GM12878 (cell line): ENCODE data around the gene SNX19. TPM values are rescaled to one million over a fixed set of nuclear protein-coding genes. Genes with fewer than 3 reads are reported as not detected.

Experiments
- ATAC-seq: fragments of 200-7000 bp; cut with Tn5 transposase; 3 replicates; pipeline ENCODE4 v1.9.1; 2020; ENCODE audit warnings: mild to moderate bottlenecking, moderate library complexity
- BruUV-seq: library from RNA; stranded (reverse); fragments of 400-500 nt; replicated peaks from 2 replicates; lab custom pipeline; 2021; lab: Mats Ljungman, UMichigan
- CTCF ChIA-PET: fragments of 300-600 bp; sonication (Branson Sonifier 250); formaldehyde crosslinking; extraction: SDS; loops from one replicate; lab custom pipeline; 2021; ENCODE audit warnings: inconsistent platforms; lab: Yijun Ruan, JAX
- POLR2A ChIA-PET: fragments of 350-600 bp; formaldehyde crosslinking; extraction: SDS; loops from one replicate; lab custom pipeline; 2021; ENCODE audit warnings: inconsistent platforms; lab: Charles Lee
- RAD21 ChIA-PET: fragments of 300-600 bp; sonication (Branson Sonifier 250); formaldehyde crosslinking; loops from one replicate; lab custom pipeline; 2023; ENCODE audit warnings: antibody characterized with exemption; ENCODE audit not compliant: unreplicated experiment; lab: Charles Lee
- SMC1A ChIA-PET: fragments of 300-600 bp; sonication (Branson Sonifier 250); formaldehyde crosslinking; loops from one replicate; lab custom pipeline; 2023; ENCODE audit not compliant: unreplicated experiment, uncharacterized antibody; lab: Charles Lee
- DNase-seq: peaks from one replicate; pipeline ENCODE4 v3.0.0-alpha.2; 2011; ENCODE audit warnings: low read depth, low spot score
- FAIRE-seq: peaks from 3 replicates; lab custom pipeline; 2011; peaks lifted over from hg19 to GRCh38; lab: Jason Lieb, UNC
- H2AFZ ChIP-seq: 2 replicates; pipeline ENCODE4 v1.6.0; 2011; ENCODE audit warnings: low read depth, low read length, control low read depth; ENCODE audit not compliant: control insufficient read depth
- H3K27ac ChIP-seq: 2 replicates; pipeline ENCODE4 v1.5.1; 2011; ENCODE audit warnings: control low read depth; ENCODE audit not compliant: control insufficient read depth, insufficient read depth
- H3K27me3 ChIP-seq, 2 experiments: replicated peaks in 1 of 2; 2 replicates each; pipeline versions ENCODE4 v1.6.0 to v1.6.1; 2011; ENCODE audit warnings: low read length in 1 of 2; ENCODE audit not compliant: control insufficient read depth in 2 of 2, insufficient read depth in 2 of 2
- H3K36me3 ChIP-seq, 2 experiments: 2 replicates each; pipeline ENCODE4 v1.5.1; 2011; ENCODE audit warnings: low read length in 1 of 2; ENCODE audit not compliant: control insufficient read depth in 2 of 2, insufficient read depth in 2 of 2
- H3K4me1 ChIP-seq: 2 replicates; pipeline ENCODE4 v1.6.1; 2011; ENCODE audit warnings: mild to moderate bottlenecking, low read length, moderate library complexity, mixed read lengths; ENCODE audit not compliant: control insufficient read depth, insufficient read depth
- H3K4me2 ChIP-seq: 2 replicates; pipeline ENCODE4 v1.6.0; 2011; ENCODE audit warnings: control low read depth; ENCODE audit not compliant: control insufficient read depth, insufficient read depth
- H3K4me3 ChIP-seq: fragments of 200-600 bp; sonication (generic); 2 replicates; pipeline ENCODE4 v1.5.1; 2016
- H3K79me2 ChIP-seq: 2 replicates; pipeline ENCODE4 v1.6.0; 2011; ENCODE audit warnings: low read length; ENCODE audit not compliant: control insufficient read depth, insufficient read depth
- H3K9ac ChIP-seq: 2 replicates; pipeline ENCODE4 v1.8.0; 2011; ENCODE audit warnings: low read length, control low read depth, mixed read lengths; ENCODE audit not compliant: control insufficient read depth, insufficient read depth
- H3K9me3 ChIP-seq: replicated peaks from 3 replicates; pipeline ENCODE4 v1.5.1; 2011; ENCODE audit warnings: mild to moderate bottlenecking, low read length; ENCODE audit not compliant: control insufficient read depth, insufficient read depth
- H4K20me1 ChIP-seq: 2 replicates; pipeline ENCODE4 v1.6.0; 2011; ENCODE audit not compliant: control insufficient read depth, insufficient read depth
- DPF2 ChIP-seq: fragments of 450-650 bp; IDR thresholded peaks from 2 replicates; pipeline ENCODE4 v1.6.1; 2017; ENCODE audit warnings: mild to moderate bottlenecking
- FOS ChIP-seq: IDR thresholded peaks from 3 replicates; pipeline ENCODE4 v1.6.1; 2011; ENCODE audit warnings: borderline replicate concordance; ENCODE audit not compliant: insufficient read length; ENCODE audit errors: extremely low read depth
- HCFC1 ChIP-seq: fragments of 150-350 bp; IDR thresholded peaks from 2 replicates; pipeline ENCODE4 v1.6.1; 2014; ENCODE audit warnings: low read length
- HDGF ChIP-seq: fragments of 450-650 bp; IDR thresholded peaks from 2 replicates; pipeline ENCODE4 v1.6.1; 2016; ENCODE audit warnings: antibody characterized with exemption
- MEF2A ChIP-seq: IDR thresholded peaks from 2 replicates; pipeline ENCODE4 v1.6.1; 2011; ENCODE audit warnings: low read depth, mild to moderate bottlenecking, low read length, moderate library complexity; ENCODE audit not compliant: insufficient read depth
- MYC ChIP-seq: IDR thresholded peaks from 2 replicates; pipeline ENCODE4 v1.6.1; 2011; ENCODE audit warnings: mild to moderate bottlenecking, low read length, moderate library complexity, inconsistent platforms; ENCODE audit not compliant: insufficient read depth, insufficient replicate concordance, insufficient read length, severe bottlenecking
- NR2F1 ChIP-seq: fragments of 450-650 bp; conservative IDR thresholded peaks from 2 replicates; pipeline ENCODE4 v1.6.1; 2017; ENCODE audit warnings: mild to moderate bottlenecking
- NRF1 ChIP-seq: conservative IDR thresholded peaks from 2 replicates; pipeline ENCODE4 v1.6.1; 2011; ENCODE audit warnings: mild to moderate bottlenecking, low read depth, low read length, improper control_type of control experiment
- SMARCA5 ChIP-seq: fragments of 450-650 bp; IDR thresholded peaks from 2 replicates; pipeline ENCODE4 v1.6.1; 2017; ENCODE audit warnings: mild to moderate bottlenecking
- TARDBP ChIP-seq: IDR thresholded peaks from 2 replicates; pipeline ENCODE4 v1.6.1; 2016; ENCODE audit warnings: borderline replicate concordance
- TCF7 ChIP-seq: IDR thresholded peaks from 2 replicates; pipeline ENCODE4 v1.6.1; 2014; ENCODE audit warnings: antibody characterized with exemption, borderline replicate concordance
- YY1 ChIP-seq: IDR thresholded peaks from 2 replicates; pipeline ENCODE4 v1.6.1; 2011; ENCODE audit warnings: low read depth, mild to moderate bottlenecking, low read length
- ZSCAN29 ChIP-seq: fragments of 450-650 bp; IDR thresholded peaks from 2 replicates; pipeline ENCODE4 v1.6.1; 2017; ENCODE audit warnings: mild to moderate bottlenecking, moderate library complexity
- in situ Hi-C: fragments of 300-500 bp; cut with MboI; formaldehyde crosslinking; loops from 9 replicates; pipeline ENCODE4 v1.14.3; 2018; ENCODE audit warnings: mixed read lengths
- intact Hi-C: fragments of 100-400 bp; cut with micrococcal nuclease; formaldehyde crosslinking; loops from one replicate; pipeline ENCODE4 v1.14.2; 2022; ENCODE audit not compliant: unreplicated experiment
- polyA plus RNA-seq, 11 experiments: library from polyadenylated mRNA; depleted of rRNA in 4 of 11; unstranded in 6 of 11; stranded (reverse) in 5 of 11; fragments of >200 nt; fragmentation: Nextera tagmentation in 4 of 11; fragmentation: Illumina TruSeq in 1 of 11; extraction: Ambion mirVana in 4 of 11; extraction: Trizol in 1 of 11; gene quantifications; 1 replicate in 1 of 11; 2 replicates in 10 of 11; pipeline versions ENCODE4 v1.2.1 to v1.2.3, GENCODE V29; 2011 to 2016; ENCODE audit warnings: inconsistent platforms in 2 of 11, missing spikeins in 2 of 11, low read depth in 1 of 11
- total RNA-seq, 4 experiments: library from RNA; depleted of rRNA in 3 of 4; stranded (reverse); fragments of >200 nt in 3 of 4; fragmentation: Illumina TruSeq in 1 of 4; extraction: Trizol in 1 of 4; gene quantifications; 2 replicates each; pipeline versions ENCODE4 v1.2.1 to v1.2.3, GENCODE V29; 2013 to 2021
- TF ChIP-seq, protein P1 (sequence below): IDR thresholded peaks from 2 replicates; pipeline ENCODE4 v1.6.1; 2011; ENCODE audit warnings: low read depth, low read length, improper control_type of control experiment, borderline replicate concordance
- TF ChIP-seq, protein P2 (sequence below): fragments of 450-650 bp; IDR thresholded peaks from 2 replicates; pipeline ENCODE4 v1.6.1; 2018; ENCODE audit warnings: borderline replicate concordance, mild to moderate bottlenecking; ENCODE audit not compliant: partially characterized antibody
- TF ChIP-seq, protein P3 (sequence below): fragments of 150-350 bp; IDR thresholded peaks from 2 replicates; pipeline ENCODE4 v1.6.1; 2014; ENCODE audit warnings: mild to moderate bottlenecking, low read depth, low read length
- TF ChIP-seq, protein P4 (sequence below): IDR thresholded peaks from 2 replicates; pipeline ENCODE4 v1.6.1; 2011; ENCODE audit warnings: low read depth, mild to moderate bottlenecking, low read length, moderate library complexity, borderline replicate concordance; ENCODE audit errors: extremely low read depth
- TF ChIP-seq, protein P5 (sequence below): fragments of 450-650 bp; IDR thresholded peaks from 2 replicates; pipeline ENCODE4 v1.6.1; 2016; ENCODE audit warnings: mild to moderate bottlenecking

SNX19 gene
- total and polyA plus RNA-seq, 10 of the 15 experiments (the other 5 are each of a cell fraction or from before 2014, with no cell fraction given): 3.0 to 46.9 (median 30.4) TPM

DNA sequence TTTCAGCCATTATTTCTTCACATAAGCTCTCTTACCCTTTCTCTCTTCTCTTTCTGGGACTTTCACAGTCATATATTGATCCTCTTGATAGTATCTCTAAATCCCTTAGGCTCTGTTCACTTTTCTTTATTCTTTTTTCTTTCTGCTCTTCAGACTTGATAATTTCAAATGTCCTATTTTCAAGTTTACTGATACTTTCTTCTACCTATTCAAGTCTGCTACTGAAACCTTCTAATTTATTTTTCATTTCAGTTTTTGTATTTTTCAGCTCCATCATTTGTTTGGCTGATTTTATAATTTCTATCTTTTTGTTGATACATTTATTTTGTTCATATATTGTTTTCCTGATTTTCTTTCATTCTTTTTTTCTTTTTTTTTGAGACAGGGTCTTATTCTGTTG is 79.1 kb downstream of the SNX19 start:
- peaks cover 0 to 2% of the 10 kb centered on the region in 2 experiments; a peak in 2 of 4 replicates for H3K27me3 ChIP-seq
- no peaks in the 10 kb centered on the region for H3K36me3 ChIP-seq
- 0 out of 2 replicates have a peak, but pooled peaks cover 3% of the 10 kb centered on the region for H4K20me1 ChIP-seq
- FAIRE-seq: no peak
- TF ChIP-seq MEF2A (no peak), HDGF (no peak), ZSCAN29 (no peak), DPF2 (no peak), TCF7 (no peak), YY1 (no peak), NRF1 (no peak), TARDBP (no peak), HCFC1 (no peak), MYC (no peak), FOS (no peak), NR2F1 (no peak), SMARCA5 (no peak)
- TF ChIP-seq, protein P1, sequence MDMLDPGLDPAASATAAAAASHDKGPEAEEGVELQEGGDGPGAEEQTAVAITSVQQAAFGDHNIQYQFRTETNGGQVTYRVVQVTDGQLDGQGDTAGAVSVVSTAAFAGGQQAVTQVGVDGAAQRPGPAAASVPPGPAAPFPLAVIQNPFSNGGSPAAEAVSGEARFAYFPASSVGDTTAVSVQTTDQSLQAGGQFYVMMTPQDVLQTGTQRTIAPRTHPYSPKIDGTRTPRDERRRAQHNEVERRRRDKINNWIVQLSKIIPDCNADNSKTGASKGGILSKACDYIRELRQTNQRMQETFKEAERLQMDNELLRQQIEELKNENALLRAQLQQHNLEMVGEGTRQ: no peak
- TF ChIP-seq, protein P2, sequence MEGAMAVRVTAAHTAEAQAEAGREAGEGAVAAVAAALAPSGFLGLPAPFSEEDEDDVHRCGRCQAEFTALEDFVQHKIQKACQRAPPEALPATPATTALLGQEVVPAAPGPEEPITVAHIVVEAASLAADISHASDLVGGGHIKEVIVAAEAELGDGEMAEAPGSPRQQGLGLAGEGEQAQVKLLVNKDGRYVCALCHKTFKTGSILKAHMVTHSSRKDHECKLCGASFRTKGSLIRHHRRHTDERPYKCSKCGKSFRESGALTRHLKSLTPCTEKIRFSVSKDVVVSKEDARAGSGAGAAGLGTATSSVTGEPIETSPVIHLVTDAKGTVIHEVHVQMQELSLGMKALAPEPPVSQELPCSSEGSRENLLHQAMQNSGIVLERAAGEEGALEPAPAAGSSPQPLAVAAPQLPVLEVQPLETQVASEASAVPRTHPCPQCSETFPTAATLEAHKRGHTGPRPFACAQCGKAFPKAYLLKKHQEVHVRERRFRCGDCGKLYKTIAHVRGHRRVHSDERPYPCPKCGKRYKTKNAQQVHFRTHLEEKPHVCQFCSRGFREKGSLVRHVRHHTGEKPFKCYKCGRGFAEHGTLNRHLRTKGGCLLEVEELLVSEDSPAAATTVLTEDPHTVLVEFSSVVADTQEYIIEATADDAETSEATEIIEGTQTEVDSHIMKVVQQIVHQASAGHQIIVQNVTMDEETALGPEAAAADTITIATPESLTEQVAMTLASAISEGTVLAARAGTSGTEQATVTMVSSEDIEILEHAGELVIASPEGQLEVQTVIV: no peak
- TF ChIP-seq, protein P3, sequence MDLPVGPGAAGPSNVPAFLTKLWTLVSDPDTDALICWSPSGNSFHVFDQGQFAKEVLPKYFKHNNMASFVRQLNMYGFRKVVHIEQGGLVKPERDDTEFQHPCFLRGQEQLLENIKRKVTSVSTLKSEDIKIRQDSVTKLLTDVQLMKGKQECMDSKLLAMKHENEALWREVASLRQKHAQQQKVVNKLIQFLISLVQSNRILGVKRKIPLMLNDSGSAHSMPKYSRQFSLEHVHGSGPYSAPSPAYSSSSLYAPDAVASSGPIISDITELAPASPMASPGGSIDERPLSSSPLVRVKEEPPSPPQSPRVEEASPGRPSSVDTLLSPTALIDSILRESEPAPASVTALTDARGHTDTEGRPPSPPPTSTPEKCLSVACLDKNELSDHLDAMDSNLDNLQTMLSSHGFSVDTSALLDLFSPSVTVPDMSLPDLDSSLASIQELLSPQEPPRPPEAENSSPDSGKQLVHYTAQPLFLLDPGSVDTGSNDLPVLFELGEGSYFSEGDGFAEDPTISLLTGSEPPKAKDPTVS: no peak
- TF ChIP-seq, protein P4, sequence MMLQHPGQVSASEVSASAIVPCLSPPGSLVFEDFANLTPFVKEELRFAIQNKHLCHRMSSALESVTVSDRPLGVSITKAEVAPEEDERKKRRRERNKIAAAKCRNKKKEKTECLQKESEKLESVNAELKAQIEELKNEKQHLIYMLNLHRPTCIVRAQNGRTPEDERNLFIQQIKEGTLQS: no peak
- TF ChIP-seq, protein P5, sequence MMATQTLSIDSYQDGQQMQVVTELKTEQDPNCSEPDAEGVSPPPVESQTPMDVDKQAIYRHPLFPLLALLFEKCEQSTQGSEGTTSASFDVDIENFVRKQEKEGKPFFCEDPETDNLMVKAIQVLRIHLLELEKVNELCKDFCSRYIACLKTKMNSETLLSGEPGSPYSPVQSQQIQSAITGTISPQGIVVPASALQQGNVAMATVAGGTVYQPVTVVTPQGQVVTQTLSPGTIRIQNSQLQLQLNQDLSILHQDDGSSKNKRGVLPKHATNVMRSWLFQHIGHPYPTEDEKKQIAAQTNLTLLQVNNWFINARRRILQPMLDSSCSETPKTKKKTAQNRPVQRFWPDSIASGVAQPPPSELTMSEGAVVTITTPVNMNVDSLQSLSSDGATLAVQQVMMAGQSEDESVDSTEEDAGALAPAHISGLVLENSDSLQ: no peak
- no peaks in the 10 kb centered on the region for H3K4me1 ChIP-seq
- RAD21 ChIA-PET: no interaction called here
- in situ Hi-C loops: no loop called here
- no peak overlapping the region for H3K4me2 ChIP-seq
- H3K79me2 ChIP-seq: no peaks in the 10 kb centered on the region
- no peak overlapping the region for H3K27ac ChIP-seq
- H3K9ac ChIP-seq: no peak overlapping the region
- CTCF ChIA-PET: no interaction called here
- no peak overlapping the region for H3K4me3 ChIP-seq
- no peaks in the 10 kb centered on the region; the same call in 1 of the 3 replicates for H3K9me3 ChIP-seq
- intact Hi-C loops: no loop called here
- POLR2A ChIA-PET: interaction anchor here (0.6 kb wide), 1 partner anchor 287 kb away, joined by 3 read pairs; no protein-coding TSS in a partner anchor
- DNase-seq: no peak
- ATAC-seq: no peak
- no peak overlapping the region for H2AFZ ChIP-seq
- no TSS peak for BruUV-seq
- SMC1A ChIA-PET: interaction anchor here (1.2 kb wide), 1 partner anchor 404 kb away, joined by 4 read pairs; no protein-coding TSS in a partner anchor
